Measurements from ENCODE around the gene TLE3. TPM values are rescaled to one million over a fixed set of nuclear protein-coding genes. Genes with fewer than 3 reads are reported as not detected.

The TLE3 gene
- polyA plus RNA-seq, 1 experiment, result 3.7 TPM

GRCh38 chr15:70045045-70045444, 52.7 kb downstream of the TLE3 start:
- TF ChIP-seq CTCF (IDR thresholded peaks at IDR 0.05; ENCODE audit: insufficient read depth, low read depth, low read length), result no peak
- no peak overlapping the region for H3K4me3 ChIP-seq (ENCODE audit: low read depth, low read length)
- peaks cover 2% of the 10 kb centered on the region; the same call in 1 of the 2 replicates for H3K27me3 ChIP-seq (ENCODE audit: control insufficient read depth, insufficient read depth, low read length)
- peaks cover under 1% of the 10 kb centered on the region; the same call in 1 of the 2 replicates for H3K36me3 ChIP-seq (ENCODE audit: control insufficient read depth, insufficient read depth, low read length)
- POLR2A ChIA-PET, result no interaction called here
- CTCF ChIA-PET, result interaction anchor here (1.5 kb wide), 1 partner anchor 10 kb away, joined by 5 read pairs; no protein-coding TSS in a partner anchor
- no peak for DNase-seq (ENCODE audit: low read depth)

DNA sequence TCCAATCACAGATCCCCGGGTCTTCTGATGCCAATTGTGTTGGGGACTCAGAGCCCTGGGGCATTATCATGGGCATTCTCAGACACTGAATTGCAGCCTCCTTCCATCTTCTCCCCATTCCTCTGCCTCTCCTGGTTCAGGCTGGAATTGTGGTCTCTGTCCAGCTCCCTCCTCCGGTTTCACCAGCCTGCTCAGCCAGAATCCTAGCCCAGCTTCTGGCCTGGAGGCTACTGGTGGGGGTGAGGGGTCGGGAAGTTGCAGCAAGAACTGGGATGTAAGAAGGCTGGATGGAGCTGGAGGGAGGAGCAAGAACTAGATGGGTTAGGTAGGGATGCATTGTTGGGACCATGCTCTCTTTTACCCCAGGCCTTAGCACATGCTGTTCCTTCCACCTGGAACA, 53.5 kb downstream of the TLE3 start:
- Histone ChIP-seq H3K36me3 (ENCODE audit: control insufficient read depth, insufficient read depth, low read length) (no peaks in the 10 kb centered on the region), H3K27me3 (ENCODE audit: control insufficient read depth, insufficient read depth, low read length) (peaks cover 5% of the 10 kb centered on the region), H3K4me3 (ENCODE audit: low read depth, low read length) (no peak overlapping the region)
- ChIA-PET CTCF (interaction anchor here (1.5 kb wide), 1 partner anchor 10 kb away, joined by 5 read pairs; no protein-coding TSS in a partner anchor), POLR2A (no interaction called here)
- no peak for DNase-seq (ENCODE audit: low read depth)
- TF ChIP-seq CTCF (IDR thresholded peaks at IDR 0.05; ENCODE audit: insufficient read depth, low read depth, low read length), result no peak

DNA sequence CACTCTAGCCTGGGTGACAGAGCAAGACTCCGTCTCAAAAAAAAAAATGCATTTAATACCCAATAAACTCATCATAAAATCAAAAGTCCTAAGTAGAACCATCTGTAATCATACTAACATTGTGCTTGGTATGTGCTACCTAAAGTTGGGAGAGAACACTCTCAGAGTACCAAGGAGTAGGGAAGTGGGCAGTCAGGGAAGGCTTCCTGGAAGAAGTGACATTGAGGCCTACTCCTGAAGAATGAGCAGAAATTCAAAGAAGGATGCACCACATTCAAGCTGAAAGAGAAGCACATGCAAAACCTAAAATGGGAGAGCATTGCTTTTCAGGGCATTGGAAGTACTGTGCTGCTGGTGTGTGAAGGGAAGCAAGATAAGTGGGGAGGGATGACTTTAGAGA, 54.1 kb downstream of the TLE3 start:
- DNase-seq (ENCODE audit: low read depth), result no peak
- ChIA-PET CTCF (interaction anchor here (1.5 kb wide), 1 partner anchor 9 kb away, joined by 5 read pairs; no protein-coding TSS in a partner anchor), POLR2A (no interaction called here)
- Histone ChIP-seq H3K36me3 (ENCODE audit: control insufficient read depth, insufficient read depth, low read length) (no peaks in the 10 kb centered on the region), H3K27me3 (ENCODE audit: control insufficient read depth, insufficient read depth, low read length) (peaks cover 8% of the 10 kb centered on the region), H3K4me3 (ENCODE audit: low read depth, low read length) (no peak overlapping the region)
- no peak for TF ChIP-seq CTCF (IDR thresholded peaks at IDR 0.05; ENCODE audit: insufficient read depth, low read depth, low read length)

DNA sequence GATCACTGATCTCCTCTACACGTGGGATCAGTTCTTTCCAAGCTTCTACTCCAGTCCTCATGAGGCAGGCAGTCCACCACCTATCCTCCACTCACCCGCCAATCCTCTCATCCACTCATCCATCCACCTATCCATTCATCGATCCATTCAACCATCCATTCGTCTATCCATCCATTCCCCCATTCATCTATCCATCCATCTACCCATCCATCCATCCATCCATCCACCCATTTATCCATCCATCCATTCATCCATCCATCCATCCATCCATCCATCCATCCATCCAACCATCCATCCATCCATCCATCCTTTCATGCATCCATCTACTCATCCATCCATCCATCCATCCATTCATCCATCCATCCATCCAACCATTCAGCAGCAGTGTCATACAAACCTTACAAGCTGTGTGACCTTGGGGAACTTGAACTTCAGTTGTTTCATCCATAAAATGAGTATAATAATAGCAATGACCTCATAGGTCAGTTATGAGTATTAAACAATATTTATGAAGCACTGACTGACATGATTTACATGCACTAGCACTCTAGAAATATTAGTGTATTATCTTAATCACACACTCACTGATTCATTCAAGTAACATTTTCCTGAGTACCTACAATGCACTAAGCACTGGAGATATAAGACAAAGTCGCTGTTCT, 55.0 kb downstream of the TLE3 start:
- POLR2A ChIA-PET, result no interaction called here
- TF ChIP-seq CTCF (IDR thresholded peaks at IDR 0.05; ENCODE audit: insufficient read depth, low read depth, low read length), result no peak
- DNase-seq (ENCODE audit: low read depth), result no peak
- CTCF ChIA-PET, result no interaction called here
- H3K36me3 ChIP-seq (ENCODE audit: control insufficient read depth, insufficient read depth, low read length), result no peaks in the 10 kb centered on the region
- no peak overlapping the region for H3K4me3 ChIP-seq (ENCODE audit: low read depth, low read length)
- H3K27me3 ChIP-seq (ENCODE audit: control insufficient read depth, insufficient read depth, low read length), result peaks cover 8% of the 10 kb centered on the region

DNA sequence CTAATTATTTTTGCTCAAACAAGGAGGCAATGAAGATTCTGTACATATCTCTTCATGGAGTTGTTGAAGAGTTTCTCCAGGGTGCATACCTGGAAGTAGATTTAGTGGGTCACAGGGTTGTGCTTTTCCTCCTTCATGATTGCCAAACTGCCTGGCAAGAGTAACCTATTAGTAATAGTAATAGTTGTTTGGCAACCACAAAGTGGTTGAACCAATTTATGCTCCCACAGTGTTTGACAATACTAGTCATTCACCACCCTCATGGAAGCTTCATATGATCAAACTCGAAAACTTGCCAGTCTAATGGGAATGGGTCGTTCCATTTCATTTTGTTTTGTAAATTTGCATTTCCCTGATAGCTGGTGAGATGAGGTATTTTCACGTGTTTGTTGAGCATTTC, 57.8 kb downstream of the TLE3 start:
- no peak overlapping the region for H3K4me3 ChIP-seq (ENCODE audit: low read depth, low read length)
- TF ChIP-seq CTCF (IDR thresholded peaks at IDR 0.05; ENCODE audit: insufficient read depth, low read depth, low read length), result no peak
- peaks cover 21% of the 10 kb centered on the region for H3K27me3 ChIP-seq (ENCODE audit: control insufficient read depth, insufficient read depth, low read length)
- POLR2A ChIA-PET, result no interaction called here
- no peaks in the 10 kb centered on the region for H3K36me3 ChIP-seq (ENCODE audit: control insufficient read depth, insufficient read depth, low read length)
- CTCF ChIA-PET, result interaction anchor here (1.3 kb wide), 1 partner anchor 58 kb away, joined by 5 read pairs; the partner anchor contains the start of gene TLE3
- DNase-seq (ENCODE audit: low read depth), result no peak

Measured in BJ (cell line).